Stimulated activated effector memory CD8-positive, alpha-beta T cell treated with anti-CD3 and anti-CD28 coated beads, Interleukin-12 subunit alpha, Interleukin-12 subunit beta, amount 100 ng/mL, for 72 hours (primary cell): ENCODE results near the gene NT5M.

Source experiments
- ATAC-seq: fragments of 150-1000 bp; cut with Tn5 transposase; 2 replicates; pipeline ENCODE4 v1.10.0; 2021
- DNase-seq, 2 donors: peaks; one replicate each; pipeline ENCODE4 v3.0.0; 2021 to 2022; ENCODE audit warnings: low spot score in 2 of 2
- H3K27ac Mint-ChIP-seq: one replicate; pipeline ENCODE4 v1.8.0; 2022; ENCODE audit warnings: mild to moderate bottlenecking, mixed read lengths
- H3K36me3 Mint-ChIP-seq: one replicate; pipeline ENCODE4 v1.8.0; 2022; ENCODE audit warnings: mild to moderate bottlenecking, mixed read lengths
- H3K4me1 Mint-ChIP-seq: one replicate; pipeline ENCODE4 v1.8.0; 2022; ENCODE audit warnings: mixed read lengths
- H3K4me3 Mint-ChIP-seq: one replicate; pipeline ENCODE4 v1.8.0; 2022; ENCODE audit warnings: mild to moderate bottlenecking, mixed read lengths
- H3K9me3 Mint-ChIP-seq: one replicate; pipeline ENCODE4 v1.8.0; 2022; ENCODE audit warnings: mixed read lengths

The NT5M gene

DNA sequence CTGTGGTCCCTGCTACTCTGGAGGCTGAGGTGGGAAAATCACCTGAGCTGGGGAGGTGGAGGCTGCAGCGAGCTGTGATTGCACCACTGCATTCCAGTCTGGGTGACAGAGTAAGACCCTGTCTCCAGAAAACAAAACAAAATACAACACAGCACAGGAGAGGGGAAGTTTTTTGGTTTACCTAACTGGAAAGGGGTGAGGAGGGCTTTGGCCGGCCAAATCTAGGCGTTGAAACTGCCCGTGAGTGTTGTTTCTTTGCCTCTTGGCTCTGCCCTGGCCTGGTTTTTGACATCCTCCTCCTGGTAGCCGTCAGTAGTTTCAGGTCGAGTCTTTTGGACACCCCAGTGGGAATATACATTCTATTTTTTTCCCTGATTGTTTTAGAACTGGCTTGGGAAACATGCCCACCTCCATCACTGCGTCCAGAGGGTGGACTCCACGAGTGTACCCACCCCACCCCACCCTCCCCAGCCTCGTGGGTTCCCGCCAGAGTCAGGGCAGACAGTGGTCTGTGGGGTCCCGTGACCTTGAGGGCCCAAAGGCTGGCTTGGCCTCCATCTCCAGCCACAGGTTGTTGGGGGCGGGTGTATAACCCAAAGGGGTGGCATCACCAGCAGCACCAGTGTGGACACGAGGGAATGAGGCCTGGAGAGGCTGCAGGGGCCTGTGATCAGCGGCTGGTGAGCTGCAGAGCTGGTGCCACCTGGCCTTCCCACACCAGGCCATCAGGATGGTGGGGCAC is 42.7 kb downstream of the NT5M start:
- Mint-ChIP-seq H3K27ac (no peak overlapping the region), H3K4me1 (no peaks in the 10 kb centered on the region), H3K9me3 (no peaks in the 10 kb centered on the region), H3K36me3 (no peaks in the 10 kb centered on the region), H3K4me3 (no peak overlapping the region)
- DNase-seq (no peak), ATAC-seq (no peak)

DNA sequence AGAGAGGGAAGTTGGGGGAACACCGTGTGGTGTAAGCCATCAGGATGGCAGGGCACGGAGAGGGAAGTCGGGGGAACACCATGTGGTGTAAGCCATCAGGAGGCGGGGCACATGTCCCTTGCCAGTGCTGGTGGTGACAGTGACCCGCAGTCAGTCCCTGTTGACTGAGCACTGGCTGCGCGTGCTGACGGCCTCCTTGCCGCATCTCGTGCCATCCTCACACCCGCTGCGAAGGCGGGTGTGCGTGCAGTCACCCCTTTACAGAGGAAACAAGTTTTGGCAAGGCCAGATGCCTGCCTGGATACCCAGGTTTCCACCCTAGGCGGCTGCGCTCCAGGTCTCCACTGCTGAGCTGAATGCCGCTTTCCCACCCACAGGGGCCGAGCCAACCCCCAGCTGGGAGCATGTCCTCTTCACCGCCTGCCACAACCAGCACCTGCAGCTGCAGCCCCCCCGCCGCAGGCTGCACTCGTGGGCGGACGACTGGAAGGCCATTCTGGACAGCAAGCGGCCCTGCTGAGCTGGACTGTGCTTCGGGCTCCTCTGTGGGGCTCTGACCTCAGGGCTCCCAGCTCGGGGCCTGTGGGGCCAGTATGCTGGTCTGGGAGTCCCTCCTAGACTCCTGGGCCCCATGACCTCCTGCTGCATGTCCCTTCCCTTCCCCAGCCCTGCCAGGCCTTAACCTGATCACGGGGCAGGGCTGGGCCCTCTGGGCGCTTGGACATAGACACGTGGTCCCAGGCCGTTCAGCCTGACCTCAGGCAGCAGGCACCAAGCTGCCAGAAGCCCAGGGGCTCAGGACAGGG is 43.5 kb downstream of the NT5M start:
- no peak overlapping the region for H3K27ac Mint-ChIP-seq
- no peak overlapping the region for H3K4me3 Mint-ChIP-seq
- H3K9me3 Mint-ChIP-seq = no peaks in the 10 kb centered on the region
- no peak for ATAC-seq
- no peaks in the 10 kb centered on the region for H3K36me3 Mint-ChIP-seq
- no peaks in the 10 kb centered on the region for H3K4me1 Mint-ChIP-seq
- no peak for DNase-seq

DNA sequence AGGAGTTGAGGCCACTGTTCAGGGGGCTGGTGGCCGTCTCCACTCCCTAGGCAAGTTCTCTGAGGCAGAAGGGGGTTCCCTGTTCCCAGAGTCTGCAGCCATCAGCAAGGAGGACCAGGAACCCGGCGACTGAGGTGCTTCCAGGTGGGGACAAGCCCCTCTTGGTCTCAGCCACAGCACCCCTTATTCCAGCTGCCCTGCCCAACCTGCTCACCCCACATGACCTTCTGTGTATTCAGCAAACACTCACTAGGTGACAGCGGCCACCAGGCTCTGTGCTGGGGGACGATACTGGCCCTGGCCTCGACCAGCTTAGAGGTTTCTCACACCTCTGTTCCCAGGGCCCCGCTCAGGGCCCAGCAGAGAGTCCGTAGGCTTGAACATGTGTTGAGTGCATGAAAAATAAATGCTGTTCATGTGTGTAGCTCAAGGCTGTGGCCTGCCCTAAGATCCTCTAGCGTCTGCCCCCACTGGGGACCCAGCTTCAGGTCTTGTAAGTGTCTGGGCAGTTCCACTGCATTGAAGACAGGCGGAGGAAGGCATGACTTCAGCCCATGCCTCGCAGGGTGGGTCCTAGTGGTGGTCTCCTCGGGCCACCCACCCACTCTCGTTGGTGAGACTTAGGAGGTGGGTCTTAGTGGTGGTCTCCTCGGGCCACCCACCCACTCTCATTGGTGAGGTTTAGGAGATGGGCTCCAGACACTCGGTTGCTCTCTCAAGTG is 44.2 kb downstream of the NT5M start:
- DNase-seq (no peak), ATAC-seq (no peak)
- H3K36me3 Mint-ChIP-seq = no peaks in the 10 kb centered on the region
- no peaks in the 10 kb centered on the region for H3K4me1 Mint-ChIP-seq
- H3K9me3 Mint-ChIP-seq = no peaks in the 10 kb centered on the region
- H3K27ac Mint-ChIP-seq = no peak overlapping the region
- no peak overlapping the region for H3K4me3 Mint-ChIP-seq

DNA sequence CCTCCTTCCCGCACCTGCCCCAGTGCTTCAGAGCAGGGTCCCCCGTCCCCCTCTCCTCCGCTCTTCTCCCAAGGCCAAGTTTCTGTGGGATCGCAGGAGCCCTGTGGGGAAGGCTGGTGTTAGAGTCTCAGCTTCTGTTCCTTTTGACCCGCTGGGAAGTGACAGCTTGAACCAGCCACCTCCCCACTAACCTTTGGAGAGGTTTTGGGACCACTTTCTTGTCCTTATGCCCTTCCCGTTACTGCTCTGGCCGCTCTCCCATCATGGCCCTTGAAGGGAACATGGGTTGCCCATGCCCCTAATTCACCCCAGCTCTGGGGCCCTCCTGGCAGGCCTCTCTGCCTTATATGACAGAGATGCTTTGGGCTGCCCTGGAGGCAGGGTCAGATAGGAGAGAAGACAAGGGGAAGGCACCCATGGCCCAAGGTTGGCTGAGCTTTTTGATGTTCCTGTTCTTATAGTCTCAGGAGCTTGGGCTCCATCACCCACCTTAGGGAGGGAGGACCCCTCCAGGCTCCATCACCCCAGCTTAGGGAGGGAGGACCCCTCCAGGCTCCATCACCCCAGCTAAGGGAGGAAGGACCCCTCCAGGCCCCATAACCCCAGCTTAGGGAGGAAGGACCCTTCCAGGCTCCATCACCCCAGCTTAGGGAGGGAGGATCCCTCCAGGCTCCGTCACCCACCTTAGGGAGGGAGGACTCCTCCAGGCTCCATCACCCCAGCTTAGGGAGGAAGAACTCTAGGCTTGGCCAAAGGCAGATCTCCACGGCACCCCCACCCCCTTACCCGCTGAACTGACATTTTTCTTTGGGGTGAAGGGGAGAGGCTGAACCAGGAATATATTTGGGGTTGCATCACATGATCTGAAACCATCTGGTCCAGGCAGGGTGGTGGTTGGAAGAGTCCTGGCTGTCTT is 45.0 kb downstream of the NT5M start:
- ATAC-seq (no peak), DNase-seq (no peak)
- Mint-ChIP-seq H3K4me3 (no peak overlapping the region), H3K4me1 (no peaks in the 10 kb centered on the region), H3K27ac (no peak overlapping the region), H3K36me3 (no peaks in the 10 kb centered on the region), H3K9me3 (no peaks in the 10 kb centered on the region)

DNA sequence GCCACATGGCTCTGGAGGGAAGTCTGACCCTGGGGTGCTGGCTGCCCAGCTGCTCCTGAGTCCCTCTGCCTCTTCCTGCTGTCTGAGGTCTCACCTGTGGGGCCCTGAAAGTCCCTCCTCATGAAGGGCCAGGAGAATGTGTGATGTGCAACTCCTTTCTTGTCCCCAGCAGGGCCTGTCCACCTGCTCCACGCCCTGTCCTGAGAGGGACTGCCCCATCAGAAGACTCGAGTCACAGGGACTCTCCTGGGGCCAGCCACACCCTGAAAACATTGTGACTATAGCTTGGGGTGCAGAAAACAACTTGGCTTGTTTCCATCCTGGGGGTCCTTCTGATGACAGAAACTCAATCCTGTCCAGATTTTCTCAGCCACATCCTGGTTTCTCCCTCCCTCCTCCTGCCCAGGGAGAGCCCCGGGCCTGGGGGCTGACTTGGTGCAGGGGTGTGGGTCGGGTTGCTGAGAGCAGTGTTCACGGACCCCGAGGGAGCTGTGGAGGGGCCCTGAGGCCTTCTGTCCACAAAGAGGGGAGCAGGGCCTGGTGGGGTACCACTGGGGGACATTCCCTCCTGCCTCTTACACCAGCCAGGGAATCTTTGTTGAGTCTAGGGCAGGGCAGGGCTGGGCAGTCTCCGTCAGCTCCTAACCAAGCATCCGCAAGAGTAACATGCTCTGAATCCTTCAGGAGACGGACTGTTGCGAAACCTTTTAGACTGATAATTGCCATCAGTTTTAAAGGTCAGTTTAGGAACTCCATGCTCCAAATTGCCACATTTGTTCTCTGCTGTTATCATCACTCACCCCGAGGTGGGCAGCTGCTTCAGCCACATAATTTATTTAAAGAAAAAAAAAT is 45.9 kb downstream of the NT5M start:
- Mint-ChIP-seq H3K36me3 (no peaks in the 10 kb centered on the region), H3K4me1 (no peaks in the 10 kb centered on the region), H3K4me3 (no peak overlapping the region), H3K27ac (no peak overlapping the region), H3K9me3 (no peaks in the 10 kb centered on the region)
- no peak for DNase-seq
- no peak for ATAC-seq

DNA sequence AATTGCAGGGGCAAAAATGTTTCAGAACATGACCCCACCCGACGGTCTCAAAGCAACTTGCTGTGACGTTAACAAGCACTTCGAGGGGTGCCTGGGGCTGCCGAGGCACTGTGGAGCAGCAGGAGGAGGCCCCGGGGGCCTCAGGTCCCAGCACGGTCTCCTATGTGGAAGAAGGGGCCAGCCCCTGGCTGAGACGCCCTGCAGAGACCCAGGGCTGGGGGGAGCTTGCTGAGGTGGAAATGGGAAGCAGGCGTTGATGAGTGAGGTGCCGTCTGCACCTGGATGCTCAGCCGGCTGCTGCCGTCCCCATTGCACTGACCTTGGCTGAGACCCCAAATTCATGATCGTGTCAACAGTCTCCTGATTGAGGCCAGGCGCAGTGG is 46.5 kb downstream of the NT5M start:
- no peaks in the 10 kb centered on the region for H3K4me1 Mint-ChIP-seq
- H3K9me3 Mint-ChIP-seq = no peaks in the 10 kb centered on the region
- H3K27ac Mint-ChIP-seq = no peak overlapping the region
- no peaks in the 10 kb centered on the region for H3K36me3 Mint-ChIP-seq
- no peak for DNase-seq
- ATAC-seq = no peak
- H3K4me3 Mint-ChIP-seq = no peak overlapping the region

DNA sequence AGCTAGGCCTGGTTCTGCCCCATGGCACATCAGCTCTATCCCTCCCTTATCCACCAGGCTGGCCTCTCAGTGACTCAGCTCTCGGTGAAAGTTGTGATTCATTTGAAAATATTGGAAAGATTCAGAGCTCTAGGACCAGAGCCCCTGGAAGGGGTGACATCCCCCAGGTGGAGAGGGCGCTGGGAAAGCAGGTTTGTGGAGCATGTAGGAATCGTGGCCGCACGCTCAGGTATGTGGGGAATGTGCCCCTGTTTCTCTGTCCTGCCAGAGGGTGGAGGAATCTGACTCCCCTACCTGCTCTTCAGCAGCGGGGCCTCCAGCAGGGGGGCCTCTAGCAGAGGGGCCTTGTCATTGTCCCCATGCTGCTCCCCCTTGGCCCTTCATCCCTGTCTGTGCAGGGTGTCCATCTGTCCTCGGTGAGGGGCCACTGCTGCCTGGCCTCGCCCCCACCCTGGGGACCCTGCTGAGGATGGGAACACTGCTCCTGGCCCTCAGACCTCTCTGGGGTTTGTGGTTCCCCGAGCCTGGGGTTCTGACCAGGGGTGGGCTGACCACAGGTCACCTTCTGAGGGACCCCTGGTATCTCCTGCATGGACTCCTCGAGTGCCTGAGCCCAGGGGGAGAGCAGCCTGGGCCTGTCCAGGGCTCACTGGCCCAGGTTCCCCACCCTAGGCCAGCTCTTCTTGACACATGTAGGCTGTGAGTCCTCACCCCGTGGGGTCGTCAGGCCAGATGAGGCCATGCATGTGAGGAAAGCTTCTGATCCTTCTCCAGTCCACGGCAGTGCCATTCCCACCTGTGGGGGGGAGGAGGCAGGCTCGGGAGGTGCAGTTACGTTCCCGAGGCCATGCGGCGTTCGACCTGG is 47.5 kb downstream of the NT5M start:
- no peaks in the 10 kb centered on the region for H3K36me3 Mint-ChIP-seq
- DNase-seq (no peak), ATAC-seq (no peak)
- H3K4me1 Mint-ChIP-seq = no peaks in the 10 kb centered on the region
- no peak overlapping the region for H3K4me3 Mint-ChIP-seq
- H3K27ac Mint-ChIP-seq = no peak overlapping the region
- no peaks in the 10 kb centered on the region for H3K9me3 Mint-ChIP-seq

DNA sequence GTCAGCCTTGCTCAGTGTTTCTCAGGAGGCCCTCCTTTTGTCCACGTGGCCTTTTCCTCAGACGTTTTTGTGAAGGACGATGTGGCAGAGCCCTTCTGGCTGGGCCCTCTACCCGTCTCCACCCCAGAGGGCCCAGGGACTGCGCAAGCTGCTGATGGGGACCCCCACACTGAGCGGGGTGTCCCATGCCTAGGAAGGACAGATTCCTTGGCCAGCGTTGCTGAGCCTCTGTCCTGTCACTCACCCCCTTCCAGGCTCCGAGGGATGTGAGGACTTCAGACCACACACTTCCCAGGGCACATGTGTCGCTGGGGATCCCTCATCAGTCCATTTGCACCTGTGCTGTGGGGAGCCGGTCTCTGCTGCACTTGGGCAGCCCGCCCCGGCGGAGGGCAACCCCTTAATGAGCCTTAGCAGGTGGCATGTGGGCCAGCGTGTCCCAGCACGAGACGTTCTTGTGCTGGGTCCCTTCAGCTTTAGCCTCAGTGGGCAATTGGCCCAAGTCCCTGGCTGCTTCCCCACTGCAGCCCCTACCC is 48.3 kb downstream of the NT5M start:
- no peak for DNase-seq
- no peak for ATAC-seq
- Mint-ChIP-seq H3K4me3 (no peak overlapping the region), H3K9me3 (no peaks in the 10 kb centered on the region), H3K27ac (no peak overlapping the region), H3K36me3 (no peaks in the 10 kb centered on the region), H3K4me1 (no peaks in the 10 kb centered on the region)

DNA sequence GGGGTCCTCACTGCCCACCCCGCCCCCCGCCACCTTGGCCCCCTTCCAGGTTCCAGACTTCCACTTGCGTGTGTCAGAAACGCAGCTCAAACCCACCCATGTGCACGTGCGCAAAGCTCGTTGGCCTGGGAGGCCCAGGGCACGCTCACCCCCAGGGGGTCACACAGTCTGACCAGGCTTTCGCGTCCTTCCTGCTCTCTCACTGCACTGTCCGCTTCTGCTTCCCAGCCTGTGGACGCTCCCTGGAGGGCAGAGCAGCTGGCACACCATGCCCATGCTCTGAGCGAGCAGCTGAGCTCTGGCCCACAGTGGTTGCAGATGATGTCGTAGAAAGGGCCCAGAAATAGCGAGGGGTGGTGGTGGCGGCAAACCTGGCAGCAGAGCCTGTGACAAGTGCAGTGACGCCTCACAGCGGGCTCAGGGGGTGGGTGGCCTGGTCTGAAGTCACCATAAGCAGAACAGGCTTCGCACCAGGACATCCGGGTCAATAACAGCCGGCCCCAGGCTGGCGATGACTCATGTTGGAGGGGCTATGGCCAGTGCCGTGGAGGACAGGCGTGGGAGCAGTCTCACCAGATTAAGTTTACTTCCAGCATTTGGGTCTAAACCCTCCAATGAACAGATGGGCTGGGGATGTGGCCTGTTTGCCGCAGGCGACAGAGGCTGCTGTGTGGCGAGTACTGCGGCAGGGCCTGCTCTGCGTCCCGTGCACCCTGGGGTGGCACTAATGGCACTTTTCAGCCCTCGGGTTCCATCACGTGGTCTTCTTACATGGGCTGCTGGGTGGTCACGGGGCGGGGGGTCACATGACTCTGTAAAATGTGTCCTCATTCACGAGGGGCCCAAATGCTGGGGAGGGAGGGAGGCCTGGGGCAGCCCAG is 49.0 kb downstream of the NT5M start:
- H3K4me1 Mint-ChIP-seq = no peaks in the 10 kb centered on the region
- no peaks in the 10 kb centered on the region for H3K36me3 Mint-ChIP-seq
- no peak overlapping the region for H3K27ac Mint-ChIP-seq

DNA sequence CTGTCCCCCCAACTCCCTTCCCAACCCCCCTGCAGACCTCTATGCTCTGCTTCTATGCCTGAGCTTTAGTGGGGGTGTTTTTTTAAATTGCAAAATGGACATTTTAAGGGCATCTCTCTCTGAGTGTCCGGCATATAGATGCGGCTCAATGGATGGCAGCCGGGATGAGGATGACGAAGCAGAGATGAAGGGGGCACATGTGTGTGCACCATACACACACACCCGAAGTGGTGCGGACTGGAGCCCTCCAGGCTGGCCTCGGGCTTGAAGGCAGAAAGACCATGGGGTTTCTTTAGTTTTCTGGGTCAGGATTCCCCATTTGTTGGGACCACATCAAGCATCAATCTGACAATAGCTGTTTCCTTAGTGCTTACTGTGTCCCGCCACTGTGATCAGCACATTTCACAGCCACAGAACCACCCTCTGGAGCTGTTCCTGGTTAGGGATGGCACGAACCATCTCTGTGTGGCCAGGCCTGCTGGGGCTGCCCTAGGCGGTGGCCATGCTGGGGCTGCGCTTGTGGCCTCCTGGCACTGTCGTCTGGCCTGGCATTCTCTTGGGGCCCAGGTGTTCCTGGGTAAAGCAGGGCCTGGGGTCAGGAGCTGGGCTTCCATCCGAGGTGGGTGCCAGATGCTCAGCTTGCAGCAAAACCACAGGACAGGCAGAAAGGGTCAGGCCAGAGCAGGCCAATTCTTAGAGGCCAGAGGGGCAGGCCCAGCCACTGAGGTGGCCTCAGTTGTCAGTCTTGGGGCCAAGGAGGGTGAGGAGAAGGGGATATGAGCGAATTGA is 49.9 kb downstream of the NT5M start:
- Mint-ChIP-seq H3K9me3 (no peaks in the 10 kb centered on the region), H3K36me3 (no peaks in the 10 kb centered on the region), H3K27ac (peak overlapping the region; percentile 44), H3K4me3 (no peak overlapping the region), H3K4me1 (no peaks in the 10 kb centered on the region)
- ATAC-seq (no peak), DNase-seq (no peak)

More for the DNA sequence above, 49.0 kb downstream of the NT5M start:
- no peak for DNase-seq
- Mint-ChIP-seq H3K9me3 (no peaks in the 10 kb centered on the region), H3K4me3 (no peak overlapping the region)
- ATAC-seq = no peak

DNA sequence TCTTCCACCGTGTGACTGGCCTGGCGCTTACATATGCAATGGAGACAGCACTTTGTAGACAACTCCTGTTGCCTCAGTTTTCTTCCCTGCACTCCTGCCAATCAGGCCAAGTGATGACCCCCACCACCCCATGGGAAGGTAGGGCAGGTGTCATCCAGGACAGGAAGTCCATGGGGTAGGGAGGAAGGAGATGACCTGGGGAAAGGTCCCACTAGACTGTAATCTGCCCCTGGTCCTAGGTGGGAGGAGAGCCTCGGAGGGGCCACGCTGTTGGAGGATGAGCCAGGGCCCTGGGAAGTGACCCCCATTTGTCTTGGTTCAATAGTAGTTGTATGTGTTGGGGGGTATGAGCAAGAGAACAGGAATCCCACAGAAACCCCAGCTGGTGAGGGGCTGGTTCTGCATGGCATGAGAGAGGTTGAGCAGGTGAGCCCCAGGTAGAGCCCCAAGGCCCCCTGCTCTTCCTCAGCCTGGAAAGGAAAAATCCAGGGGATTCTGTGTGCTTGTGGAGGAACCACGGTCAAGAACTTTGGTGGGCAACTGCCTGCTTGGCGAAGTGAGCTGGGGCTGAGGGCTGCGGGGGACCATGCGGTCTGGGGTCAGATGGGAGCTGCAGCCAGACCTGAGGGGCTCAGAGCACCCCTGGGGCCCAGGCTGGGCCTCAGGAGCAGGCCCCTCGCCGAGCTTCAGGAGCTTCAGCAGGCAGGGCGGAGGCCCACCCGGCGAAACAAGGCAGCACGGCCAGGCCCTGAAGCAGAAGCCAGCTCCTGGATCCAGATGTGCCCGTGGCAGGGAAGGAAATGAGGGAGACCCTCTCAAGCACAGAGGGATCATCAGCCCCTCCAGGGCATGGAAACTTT is 50.7 kb downstream of the NT5M start:
- Mint-ChIP-seq H3K4me3 (no peak overlapping the region), H3K9me3 (no peaks in the 10 kb centered on the region), H3K27ac (peak overlapping the region; percentile 44), H3K4me1 (no peaks in the 10 kb centered on the region), H3K36me3 (no peaks in the 10 kb centered on the region)
- ATAC-seq (no peak), DNase-seq (no peak)
